ENCODE results near the gene TMEM117.
A peak's percentile ranks its signal among the peaks of the same experiment; 100 is the strongest.

The TMEM117 gene

GRCh38 chr12:43931187-43931586, 95.3 kb downstream of the TMEM117 start:
- FAIRE-seq (no peak), DNase-seq (ENCODE audit: insufficient read length) (no peak)
- no peak for TF ChIP-seq TAF1 (IDR thresholded peaks at IDR 0.05; ENCODE audit: borderline replicate concordance, low read depth, low read length)
- TF ChIP-seq POLR2A (IDR thresholded peaks at IDR 0.05; ENCODE audit: low read depth, low read length) = no peak
- TF ChIP-seq POLR2AphosphoS5 (IDR thresholded peaks at IDR 0.05; ENCODE audit: low read depth, low read length) = no peak

- TF ChIP-seq POLR2AphosphoS5 (IDR thresholded peaks at IDR 0.05; ENCODE audit: low read depth, low read length) = no peak
- no peak for TF ChIP-seq POLR2A (IDR thresholded peaks at IDR 0.05; ENCODE audit: low read depth, low read length)
- no peak for TF ChIP-seq TAF1 (IDR thresholded peaks at IDR 0.05; ENCODE audit: borderline replicate concordance, low read depth, low read length)
These were observed 99.7 kb downstream of the TMEM117 start for GRCh38 chr12:43935581-43935980.

GRCh38 chr12:43937947-43938346, 102.1 kb downstream of the TMEM117 start:
- TF ChIP-seq POLR2A (IDR thresholded peaks at IDR 0.05; ENCODE audit: low read depth, low read length) (no peak), POLR2AphosphoS5 (IDR thresholded peaks at IDR 0.05; ENCODE audit: low read depth, low read length) (no peak), TAF1 (IDR thresholded peaks at IDR 0.05; ENCODE audit: borderline replicate concordance, low read depth, low read length) (no peak)
- DNase-seq (ENCODE audit: insufficient read length) (no peak), FAIRE-seq (no peak)

More at GRCh38 chr12:43935581-43935980, 99.7 kb downstream of the TMEM117 start:
- DNase-seq (ENCODE audit: insufficient read length) = no peak
- no peak for FAIRE-seq

- TF ChIP-seq POLR2AphosphoS5 (IDR thresholded peaks at IDR 0.05; ENCODE audit: low read depth, low read length) = no peak
- no peak for TF ChIP-seq TAF1 (IDR thresholded peaks at IDR 0.05; ENCODE audit: borderline replicate concordance, low read depth, low read length)
- no peak for TF ChIP-seq POLR2A (IDR thresholded peaks at IDR 0.05; ENCODE audit: low read depth, low read length)
- DNase-seq (ENCODE audit: insufficient read length) (no peak), FAIRE-seq (no peak)
These were observed 106.5 kb downstream of the TMEM117 start for GRCh38 chr12:43942379-43942778.

- FAIRE-seq = no peak
- TF ChIP-seq POLR2A (IDR thresholded peaks at IDR 0.05; ENCODE audit: low read depth, low read length) (no peak), TAF1 (IDR thresholded peaks at IDR 0.05; ENCODE audit: borderline replicate concordance, low read depth, low read length) (no peak), POLR2AphosphoS5 (IDR thresholded peaks at IDR 0.05; ENCODE audit: low read depth, low read length) (no peak)
These were observed 110.1 kb downstream of the TMEM117 start for GRCh38 chr12:43945983-43946382.

GRCh38 chr12:43951286-43951685, 115.4 kb downstream of the TMEM117 start:
- no peak for TF ChIP-seq TAF1 (IDR thresholded peaks at IDR 0.05; ENCODE audit: borderline replicate concordance, low read depth, low read length)
- TF ChIP-seq POLR2AphosphoS5 (IDR thresholded peaks at IDR 0.05; ENCODE audit: low read depth, low read length) = no peak
- TF ChIP-seq POLR2A (IDR thresholded peaks at IDR 0.05; ENCODE audit: low read depth, low read length) = no peak

More at GRCh38 chr12:43945983-43946382, 110.1 kb downstream of the TMEM117 start:
- DNase-seq (ENCODE audit: insufficient read length) = no peak

GRCh38 chr12:43957732-43958372, 122.0 kb downstream of the TMEM117 start:
- peak; percentile 16 for DNase-seq (ENCODE audit: insufficient read length)
- peak; percentile 77 for FAIRE-seq

More at GRCh38 chr12:43951286-43951685, 115.4 kb downstream of the TMEM117 start:
- DNase-seq (ENCODE audit: insufficient read length) = no peak
- FAIRE-seq = no peak

GRCh38 chr12:43964033-43964432, 128.2 kb downstream of the TMEM117 start:
- FAIRE-seq (no peak), DNase-seq (ENCODE audit: insufficient read length) (no peak)
- TF ChIP-seq POLR2A (IDR thresholded peaks at IDR 0.05; ENCODE audit: low read depth, low read length) (no peak), TAF1 (IDR thresholded peaks at IDR 0.05; ENCODE audit: borderline replicate concordance, low read depth, low read length) (no peak), POLR2AphosphoS5 (IDR thresholded peaks at IDR 0.05; ENCODE audit: low read depth, low read length) (no peak)

More at GRCh38 chr12:43957732-43958372, 122.0 kb downstream of the TMEM117 start:
- TF ChIP-seq TAF1 (IDR thresholded peaks at IDR 0.05; ENCODE audit: borderline replicate concordance, low read depth, low read length) (no peak), POLR2AphosphoS5 (IDR thresholded peaks at IDR 0.05; ENCODE audit: low read depth, low read length) (no peak), POLR2A (IDR thresholded peaks at IDR 0.05; ENCODE audit: low read depth, low read length) (no peak)

- FAIRE-seq = no peak
- TF ChIP-seq TAF1 (IDR thresholded peaks at IDR 0.05; ENCODE audit: borderline replicate concordance, low read depth, low read length) (no peak), POLR2A (IDR thresholded peaks at IDR 0.05; ENCODE audit: low read depth, low read length) (no peak), POLR2AphosphoS5 (IDR thresholded peaks at IDR 0.05; ENCODE audit: low read depth, low read length) (no peak)
- DNase-seq (ENCODE audit: insufficient read length) = no peak
These were observed 129.1 kb downstream of the TMEM117 start for GRCh38 chr12:43964961-43965360.

GRCh38 chr12:43965899-43966298, 130.0 kb downstream of the TMEM117 start:
- DNase-seq (ENCODE audit: insufficient read length) (no peak), FAIRE-seq (no peak)
- no peak for TF ChIP-seq TAF1 (IDR thresholded peaks at IDR 0.05; ENCODE audit: borderline replicate concordance, low read depth, low read length)
- TF ChIP-seq POLR2AphosphoS5 (IDR thresholded peaks at IDR 0.05; ENCODE audit: low read depth, low read length) = no peak
- TF ChIP-seq POLR2A (IDR thresholded peaks at IDR 0.05; ENCODE audit: low read depth, low read length) = no peak

- DNase-seq (ENCODE audit: insufficient read length) (no peak), FAIRE-seq (no peak)
- TF ChIP-seq POLR2AphosphoS5 (IDR thresholded peaks at IDR 0.05; ENCODE audit: low read depth, low read length) (no peak), POLR2A (IDR thresholded peaks at IDR 0.05; ENCODE audit: low read depth, low read length) (no peak), TAF1 (IDR thresholded peaks at IDR 0.05; ENCODE audit: borderline replicate concordance, low read depth, low read length) (no peak)
These were observed 132.9 kb downstream of the TMEM117 start for GRCh38 chr12:43968736-43969135.

GRCh38 chr12:43969882-43970281, 134.0 kb downstream of the TMEM117 start:
- TF ChIP-seq POLR2AphosphoS5 (IDR thresholded peaks at IDR 0.05; ENCODE audit: low read depth, low read length) (no peak), POLR2A (IDR thresholded peaks at IDR 0.05; ENCODE audit: low read depth, low read length) (no peak), TAF1 (IDR thresholded peaks at IDR 0.05; ENCODE audit: borderline replicate concordance, low read depth, low read length) (no peak)
- DNase-seq (ENCODE audit: insufficient read length) (no peak), FAIRE-seq (no peak)

All from GM12892 (cell line).